Activated naive CD8-positive, alpha-beta T cell treated with anti-CD3 and anti-CD28 coated beads, Interleukin-2, amount 10 ng/mL, durations not matched to agents 7 days and 5 days (primary cell): ENCODE results near the gene DRD2. TPM values are rescaled to one million over a fixed set of nuclear protein-coding genes. Genes with fewer than 3 reads are reported as not detected.

Experiments
- ATAC-seq: fragments of 150-1000 bp; cut with Tn5 transposase; one replicate; pipeline ENCODE4 v1.10.0; 2021; ENCODE audit warnings: low read depth, moderate library complexity
- POLR2A ChIA-PET: fragments of 350-600 bp; sonication (Branson Sonifier 250); formaldehyde crosslinking; loops from one replicate; lab custom pipeline; 2021; ENCODE audit warnings: antibody characterized with exemption; lab: Charles Lee
- DNase-seq: peaks from one replicate; pipeline ENCODE4 v3.0.0; 2021
- H3K27ac Mint-ChIP-seq: one replicate; pipeline ENCODE4 v1.8.0; 2022; ENCODE audit warnings: mild to moderate bottlenecking, mixed read lengths
- H3K27me3 Mint-ChIP-seq: one replicate; pipeline ENCODE4 v1.8.0; 2022; ENCODE audit warnings: mild to moderate bottlenecking, moderate library complexity, mixed read lengths
- H3K36me3 Mint-ChIP-seq: one replicate; pipeline ENCODE4 v1.8.0; 2021; ENCODE audit warnings: mild to moderate bottlenecking, mixed read lengths
- H3K4me1 Mint-ChIP-seq: one replicate; pipeline ENCODE4 v1.8.0; 2021; ENCODE audit warnings: mixed read lengths
- H3K4me3 Mint-ChIP-seq: one replicate; pipeline ENCODE4 v1.8.0; 2022; ENCODE audit warnings: mild to moderate bottlenecking, moderate library complexity, mixed read lengths
- H3K9me3 Mint-ChIP-seq: one replicate; pipeline ENCODE4 v1.8.0; 2021; ENCODE audit warnings: mixed read lengths
- total RNA-seq, 2 experiments: library from RNA; stranded (reverse); gene quantifications; one replicate each; pipeline ENCODE4 v1.2.3, GENCODE V29; 2021

The DRD2 gene
- total RNA-seq, 2 experiments from 2014 or later, result not detected

- no peaks in the 10 kb centered on the region for H3K36me3 Mint-ChIP-seq
- no peak overlapping the region for H3K4me3 Mint-ChIP-seq
- H3K27me3 Mint-ChIP-seq, result no peaks in the 10 kb centered on the region
- DNase-seq (no peak), ATAC-seq (no peak)
- H3K4me1 Mint-ChIP-seq, result no peaks in the 10 kb centered on the region
- no peaks in the 10 kb centered on the region for H3K9me3 Mint-ChIP-seq
- POLR2A ChIA-PET, result no interaction called here
- H3K27ac Mint-ChIP-seq, result no peak overlapping the region
Measured at GRCh38 chr11:113412675-113413074, 62.5 kb downstream of the DRD2 start.

- H3K4me3 Mint-ChIP-seq, result no peak overlapping the region
- ATAC-seq, result no peak
- H3K27ac Mint-ChIP-seq, result no peak overlapping the region
- no peaks in the 10 kb centered on the region for H3K27me3 Mint-ChIP-seq
- H3K4me1 Mint-ChIP-seq, result no peaks in the 10 kb centered on the region
- H3K9me3 Mint-ChIP-seq, result no peaks in the 10 kb centered on the region
- DNase-seq, result no peak
- POLR2A ChIA-PET, result no interaction called here
- no peaks in the 10 kb centered on the region for H3K36me3 Mint-ChIP-seq
Measured at GRCh38 chr11:113411536-113411935, 63.7 kb downstream of the DRD2 start.

- H3K9me3 Mint-ChIP-seq, result no peaks in the 10 kb centered on the region
- no peak for DNase-seq
- H3K4me1 Mint-ChIP-seq, result no peaks in the 10 kb centered on the region
- no peaks in the 10 kb centered on the region for H3K36me3 Mint-ChIP-seq
- no peak overlapping the region for H3K27ac Mint-ChIP-seq
- no peak overlapping the region for H3K4me3 Mint-ChIP-seq
- POLR2A ChIA-PET, result no interaction called here
- ATAC-seq, result no peak
- H3K27me3 Mint-ChIP-seq, result no peaks in the 10 kb centered on the region
Measured at GRCh38 chr11:113410414-113411135, 64.6 kb downstream of the DRD2 start.

GRCh38 chr11:113409526-113409925, 65.7 kb downstream of the DRD2 start:
- H3K36me3 Mint-ChIP-seq, result no peaks in the 10 kb centered on the region
- no peak overlapping the region for H3K4me3 Mint-ChIP-seq
- H3K4me1 Mint-ChIP-seq, result no peaks in the 10 kb centered on the region
- ATAC-seq (no peak), DNase-seq (no peak)
- no peaks in the 10 kb centered on the region for H3K9me3 Mint-ChIP-seq
- no peaks in the 10 kb centered on the region for H3K27me3 Mint-ChIP-seq
- POLR2A ChIA-PET, result no interaction called here
- no peak overlapping the region for H3K27ac Mint-ChIP-seq

GRCh38 chr11:113408887-113409286, 66.3 kb downstream of the DRD2 start:
- no peak overlapping the region for H3K27ac Mint-ChIP-seq
- POLR2A ChIA-PET, result no interaction called here
- H3K9me3 Mint-ChIP-seq, result no peaks in the 10 kb centered on the region
- ATAC-seq (no peak), DNase-seq (no peak)
- no peaks in the 10 kb centered on the region for H3K27me3 Mint-ChIP-seq
- H3K4me1 Mint-ChIP-seq, result no peaks in the 10 kb centered on the region
- no peak overlapping the region for H3K4me3 Mint-ChIP-seq
- H3K36me3 Mint-ChIP-seq, result no peaks in the 10 kb centered on the region

GRCh38 chr11:113408206-113408605, 67.0 kb downstream of the DRD2 start:
- no peak for DNase-seq
- Mint-ChIP-seq H3K36me3 (no peaks in the 10 kb centered on the region), H3K4me3 (no peak overlapping the region), H3K27me3 (no peaks in the 10 kb centered on the region), H3K9me3 (no peaks in the 10 kb centered on the region), H3K4me1 (no peaks in the 10 kb centered on the region), H3K27ac (no peak overlapping the region)
- ATAC-seq, result no peak
- POLR2A ChIA-PET, result no interaction called here

- no peaks in the 10 kb centered on the region for H3K27me3 Mint-ChIP-seq
- H3K36me3 Mint-ChIP-seq, result no peaks in the 10 kb centered on the region
- no peak for ATAC-seq
- no peaks in the 10 kb centered on the region for H3K4me1 Mint-ChIP-seq
- H3K9me3 Mint-ChIP-seq, result no peaks in the 10 kb centered on the region
- POLR2A ChIA-PET, result no interaction called here
- H3K4me3 Mint-ChIP-seq, result no peak overlapping the region
- DNase-seq, result no peak
- H3K27ac Mint-ChIP-seq, result no peak overlapping the region
Measured at GRCh38 chr11:113407163-113407562, 68.0 kb downstream of the DRD2 start.

- Mint-ChIP-seq H3K27ac (no peak overlapping the region), H3K27me3 (no peaks in the 10 kb centered on the region), H3K36me3 (no peaks in the 10 kb centered on the region), H3K9me3 (no peaks in the 10 kb centered on the region), H3K4me3 (no peak overlapping the region), H3K4me1 (no peaks in the 10 kb centered on the region)
- DNase-seq (no peak), ATAC-seq (no peak)
- POLR2A ChIA-PET, result no interaction called here
Measured at GRCh38 chr11:113405724-113406478, 69.3 kb downstream of the DRD2 start.

GRCh38 chr11:113404859-113405430, 70.3 kb downstream of the DRD2 start:
- Mint-ChIP-seq H3K9me3 (no peaks in the 10 kb centered on the region), H3K36me3 (no peaks in the 10 kb centered on the region), H3K4me3 (no peak overlapping the region), H3K27ac (no peak overlapping the region), H3K27me3 (no peaks in the 10 kb centered on the region), H3K4me1 (no peaks in the 10 kb centered on the region)
- ATAC-seq, result no peak
- no peak for DNase-seq
- POLR2A ChIA-PET, result no interaction called here

- Mint-ChIP-seq H3K27me3 (no peaks in the 10 kb centered on the region), H3K4me3 (no peak overlapping the region)
- POLR2A ChIA-PET, result no interaction called here
Measured at GRCh38 chr11:113401718-113402117, 73.5 kb downstream of the DRD2 start.

GRCh38 chr11:113400631-113401230, 74.5 kb downstream of the DRD2 start:
- Mint-ChIP-seq H3K27ac (no peak overlapping the region), H3K36me3 (no peaks in the 10 kb centered on the region), H3K4me1 (no peaks in the 10 kb centered on the region), H3K27me3 (no peaks in the 10 kb centered on the region), H3K4me3 (no peak overlapping the region), H3K9me3 (no peaks in the 10 kb centered on the region)
- no peak for ATAC-seq
- no peak for DNase-seq
- POLR2A ChIA-PET, result no interaction called here

More at GRCh38 chr11:113401718-113402117, 73.5 kb downstream of the DRD2 start:
- DNase-seq, result no peak
- Mint-ChIP-seq H3K4me1 (no peaks in the 10 kb centered on the region), H3K27ac (no peak overlapping the region), H3K9me3 (no peaks in the 10 kb centered on the region), H3K36me3 (no peaks in the 10 kb centered on the region)
- no peak for ATAC-seq

- H3K9me3 Mint-ChIP-seq, result no peaks in the 10 kb centered on the region
- DNase-seq, result no peak
- POLR2A ChIA-PET, result no interaction called here
- H3K36me3 Mint-ChIP-seq, result no peaks in the 10 kb centered on the region
- no peak for ATAC-seq
- H3K27ac Mint-ChIP-seq, result no peak overlapping the region
- H3K4me1 Mint-ChIP-seq, result no peaks in the 10 kb centered on the region
- no peak overlapping the region for H3K4me3 Mint-ChIP-seq
- H3K27me3 Mint-ChIP-seq, result no peaks in the 10 kb centered on the region
Measured at GRCh38 chr11:113398669-113399430, 76.3 kb downstream of the DRD2 start.

- ATAC-seq, result no peak
- POLR2A ChIA-PET, result no interaction called here
- Mint-ChIP-seq H3K9me3 (no peaks in the 10 kb centered on the region), H3K4me3 (no peak overlapping the region), H3K27me3 (no peaks in the 10 kb centered on the region), H3K27ac (no peak overlapping the region), H3K36me3 (no peaks in the 10 kb centered on the region), H3K4me1 (no peaks in the 10 kb centered on the region)
- DNase-seq, result no peak
Measured at GRCh38 chr11:113397821-113398220, 77.4 kb downstream of the DRD2 start.
